ENCODE data around the gene PRDM15.

Gene PRDM15

DNA sequence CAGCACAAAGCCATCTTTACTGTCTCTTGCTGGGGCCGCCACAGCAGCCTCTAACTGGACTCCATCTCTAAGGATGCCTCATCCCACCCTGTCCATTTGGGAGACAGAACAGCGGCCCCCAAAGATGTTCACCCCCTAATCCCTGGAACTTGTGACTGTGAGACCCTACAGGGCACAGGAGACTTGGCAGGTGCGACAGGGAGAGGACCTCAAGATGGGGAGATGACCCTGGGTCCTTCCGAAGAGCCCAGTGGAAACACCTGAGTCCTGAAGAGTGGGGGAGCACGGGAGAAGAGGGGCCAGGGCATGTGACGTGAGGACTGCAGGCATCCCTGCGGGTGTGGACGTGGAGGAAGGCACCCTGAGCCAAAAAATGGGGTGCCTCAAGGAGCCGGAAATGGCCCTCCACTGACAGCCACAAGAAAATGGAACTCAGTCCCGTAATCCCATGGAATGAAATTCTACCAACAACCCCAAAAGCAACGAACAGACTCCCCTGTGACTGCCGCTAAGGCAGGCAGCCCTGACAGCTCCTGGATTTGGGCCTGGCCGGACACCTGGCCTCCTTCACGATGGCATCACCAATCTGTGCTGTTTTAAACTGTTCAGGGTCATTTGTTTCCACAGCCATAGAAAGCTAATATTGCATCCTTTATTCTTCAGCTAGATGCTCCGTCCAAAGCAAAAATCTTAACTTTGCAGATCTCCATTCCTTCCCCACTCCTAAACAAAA is 40.7 kb upstream of the PRDM15 start:
- TF ChIP-seq, protein P1, sequence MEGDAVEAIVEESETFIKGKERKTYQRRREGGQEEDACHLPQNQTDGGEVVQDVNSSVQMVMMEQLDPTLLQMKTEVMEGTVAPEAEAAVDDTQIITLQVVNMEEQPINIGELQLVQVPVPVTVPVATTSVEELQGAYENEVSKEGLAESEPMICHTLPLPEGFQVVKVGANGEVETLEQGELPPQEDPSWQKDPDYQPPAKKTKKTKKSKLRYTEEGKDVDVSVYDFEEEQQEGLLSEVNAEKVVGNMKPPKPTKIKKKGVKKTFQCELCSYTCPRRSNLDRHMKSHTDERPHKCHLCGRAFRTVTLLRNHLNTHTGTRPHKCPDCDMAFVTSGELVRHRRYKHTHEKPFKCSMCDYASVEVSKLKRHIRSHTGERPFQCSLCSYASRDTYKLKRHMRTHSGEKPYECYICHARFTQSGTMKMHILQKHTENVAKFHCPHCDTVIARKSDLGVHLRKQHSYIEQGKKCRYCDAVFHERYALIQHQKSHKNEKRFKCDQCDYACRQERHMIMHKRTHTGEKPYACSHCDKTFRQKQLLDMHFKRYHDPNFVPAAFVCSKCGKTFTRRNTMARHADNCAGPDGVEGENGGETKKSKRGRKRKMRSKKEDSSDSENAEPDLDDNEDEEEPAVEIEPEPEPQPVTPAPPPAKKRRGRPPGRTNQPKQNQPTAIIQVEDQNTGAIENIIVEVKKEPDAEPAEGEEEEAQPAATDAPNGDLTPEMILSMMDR (IDR thresholded peaks at IDR 0.05; ENCODE audit: control extremely low read depth, extremely low read depth, low read depth, missing control alignments) = no peak
- POLR2A ChIA-PET = no interaction called here
- DNase-seq (ENCODE audit: extremely low spot score) = no peak
- CTCF ChIA-PET = interaction anchor here (1.7 kb wide), 1 partner anchor 198 kb away, joined by 5 read pairs; no protein-coding TSS in a partner anchor

DNA sequence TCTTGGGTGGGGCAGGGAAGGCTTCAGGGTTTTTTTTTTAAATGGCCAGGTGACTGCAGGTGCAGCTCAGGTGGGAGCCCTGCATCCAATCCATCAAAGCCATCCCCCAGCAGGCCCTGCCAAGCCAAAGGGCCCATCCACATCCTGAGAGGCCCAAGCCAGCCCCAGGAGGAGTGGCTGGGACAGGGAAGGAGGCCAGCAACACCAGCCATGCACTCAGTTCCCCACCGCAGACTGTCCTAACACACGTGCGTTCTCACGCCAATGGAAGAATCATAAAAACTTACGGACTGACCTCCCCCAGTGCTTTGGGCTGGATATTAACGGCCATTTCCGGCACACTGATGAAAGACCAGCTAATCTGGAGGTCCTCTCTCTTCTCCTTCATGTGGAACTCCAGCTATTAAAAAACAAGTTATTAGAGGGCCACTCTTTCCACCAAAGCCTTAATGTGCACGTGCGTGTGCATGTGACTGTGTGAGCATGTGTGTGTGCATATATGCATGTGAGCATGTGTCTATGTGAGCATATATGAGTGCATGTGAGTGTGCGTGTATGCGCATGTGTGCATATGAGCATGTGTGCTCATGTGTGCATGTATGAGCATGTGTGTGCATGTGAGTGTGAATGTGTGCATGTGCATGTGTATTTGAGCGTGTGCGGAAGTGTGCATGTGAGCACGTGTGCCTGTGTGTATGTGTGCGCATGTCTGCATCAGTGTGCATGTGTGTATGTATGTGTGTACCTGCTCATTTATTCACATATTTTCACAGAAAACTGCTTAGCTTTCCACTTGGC is 39.6 kb upstream of the PRDM15 start:
- no peak for DNase-seq (ENCODE audit: extremely low spot score)
- CTCF ChIA-PET = interaction anchor here (1.0 to 1.6 kb wide), 2 partner anchors 102 to 198 kb away, joined by 3 to 4 read pairs; no protein-coding TSS in a partner anchor
- TF ChIP-seq, protein P1 (IDR thresholded peaks at IDR 0.05; ENCODE audit: control extremely low read depth, extremely low read depth, low read depth, missing control alignments) = no peak
- POLR2A ChIA-PET = no interaction called here

DNA sequence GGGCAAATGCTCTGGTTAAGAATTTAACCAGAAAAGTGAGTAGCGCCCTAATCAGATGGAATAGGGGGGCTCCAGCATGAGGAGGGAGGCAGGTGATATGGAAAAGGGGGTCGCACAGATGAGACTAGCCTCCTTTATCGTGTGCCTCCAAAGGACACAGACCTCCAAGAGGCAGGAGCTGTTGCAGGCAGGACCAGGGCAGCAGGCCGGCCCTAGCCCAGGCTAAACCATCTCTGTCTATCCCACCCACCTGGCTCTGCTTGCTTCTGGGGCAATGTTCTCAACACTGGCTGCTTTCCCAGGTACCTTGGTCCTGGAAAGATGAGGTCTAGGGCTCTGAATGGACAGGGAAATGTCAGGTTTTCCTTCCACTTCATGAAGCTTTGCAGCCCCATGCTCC is 38.4 kb upstream of the PRDM15 start:
- ChIA-PET CTCF (interaction anchor here (1.0 to 1.6 kb wide), 4 partner anchors 10 to 305 kb away, joined by 3 to 4 read pairs (median 4); no protein-coding TSS in a partner anchor), POLR2A (no interaction called here)
- TF ChIP-seq, protein P1 (IDR thresholded peaks at IDR 0.05; ENCODE audit: control extremely low read depth, extremely low read depth, low read depth, missing control alignments) = no peak
- no peak for DNase-seq (ENCODE audit: extremely low spot score)

DNA sequence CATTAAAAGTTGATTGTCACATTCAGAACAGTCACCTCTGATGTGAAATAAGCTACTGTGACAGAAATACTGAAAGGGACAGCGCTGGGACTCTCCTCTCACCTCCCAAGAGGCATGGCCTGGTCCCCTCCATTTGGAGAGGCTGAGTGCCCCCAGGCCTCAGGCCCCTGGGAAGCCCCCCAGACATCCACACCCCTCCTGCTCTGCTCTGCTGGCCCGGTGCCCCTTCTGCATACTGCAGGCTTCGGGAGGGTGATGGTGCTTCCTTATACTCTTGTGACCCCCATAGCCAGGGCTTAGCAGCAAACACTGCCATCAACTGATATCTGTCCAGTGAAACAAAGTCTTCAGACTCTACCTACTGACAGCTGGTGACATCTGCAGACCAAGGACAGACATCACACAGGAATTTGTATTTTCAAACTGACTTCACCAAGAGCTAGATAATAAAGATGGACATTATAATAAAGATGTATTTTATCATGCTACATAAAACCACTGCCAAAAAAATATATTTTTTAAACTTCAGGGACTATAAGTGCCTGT is 37.8 kb upstream of the PRDM15 start:
- ChIA-PET POLR2A (no interaction called here), CTCF (interaction anchor here (0.7 to 1.5 kb wide), 3 partner anchors 9 to 304 kb away, joined by 3 to 4 read pairs (median 3); no protein-coding TSS in a partner anchor)

DNA sequence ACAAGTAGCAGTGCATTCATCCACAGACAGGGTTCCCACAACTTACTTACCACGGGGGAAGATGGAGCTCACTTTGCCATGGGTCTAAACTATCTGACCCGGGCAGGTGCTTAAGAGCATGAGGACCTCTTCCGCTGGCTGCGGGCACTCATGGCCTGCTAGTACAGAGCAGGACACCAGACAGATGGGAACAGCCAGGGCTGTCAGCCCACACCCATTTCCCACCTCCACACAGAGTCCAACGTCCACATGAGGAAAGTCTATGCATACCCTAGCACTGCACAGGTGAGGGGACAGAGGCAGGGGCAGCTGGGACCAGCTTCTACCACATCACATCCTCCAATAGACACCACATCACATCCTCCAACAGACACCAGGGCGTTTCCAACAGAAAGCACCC is 35.8 kb upstream of the PRDM15 start:
- TF ChIP-seq, protein P1 (IDR thresholded peaks at IDR 0.05; ENCODE audit: control extremely low read depth, extremely low read depth, low read depth, missing control alignments) = no peak
- no peak for DNase-seq (ENCODE audit: extremely low spot score)
- CTCF ChIA-PET = interaction anchor here (0.8 to 1.0 kb wide), 2 partner anchors 8 to 98 kb away, joined by 3 read pairs; no protein-coding TSS in a partner anchor
- POLR2A ChIA-PET = no interaction called here

More for the DNA sequence above, 37.8 kb upstream of the PRDM15 start:
- no peak for DNase-seq (ENCODE audit: extremely low spot score)
- TF ChIP-seq, protein P1 (IDR thresholded peaks at IDR 0.05; ENCODE audit: control extremely low read depth, extremely low read depth, low read depth, missing control alignments) = no peak

DNA sequence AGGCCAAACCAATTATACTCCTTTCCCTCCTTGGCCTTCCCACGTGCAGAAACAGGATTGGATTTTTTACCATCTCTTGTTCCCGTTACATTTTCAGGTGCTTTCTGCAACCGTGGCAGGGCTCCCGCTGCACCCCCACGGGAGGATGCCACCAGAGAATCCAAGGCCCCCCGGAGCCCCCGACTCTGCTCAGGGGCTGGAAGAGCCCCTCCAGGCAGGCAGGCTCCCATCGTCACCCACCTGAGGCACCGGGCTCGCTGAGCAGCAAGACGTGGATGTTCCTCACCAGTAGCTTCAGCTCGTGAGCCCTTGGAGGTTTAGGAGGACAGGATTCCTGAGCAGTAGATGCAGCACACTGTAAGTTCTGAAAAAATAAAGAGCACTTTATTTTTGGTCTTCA is 35.2 kb upstream of the PRDM15 start:
- ChIA-PET CTCF (interaction anchor here (0.9 to 1.0 kb wide), 2 partner anchors 97 to 204 kb away, joined by 3 read pairs; no protein-coding TSS in a partner anchor), POLR2A (no interaction called here)
- TF ChIP-seq, protein P1 (IDR thresholded peaks at IDR 0.05; ENCODE audit: control extremely low read depth, extremely low read depth, low read depth, missing control alignments) = no peak
- no peak for DNase-seq (ENCODE audit: extremely low spot score)
